GM12874 (cell line): Measurements from ENCODE around the gene MIS18A.

Source experiments
- TF ChIP-seq, protein P1 (sequence below): IDR thresholded peaks from 2 replicates; pipeline ENCODE4 v1.5.1; 2011; ENCODE audit warnings: low read depth, mild to moderate bottlenecking, control low read depth, low read length, moderate library complexity; ENCODE audit not compliant: insufficient read depth

The MIS18A gene

GRCh38 chr21:32320059-32320458, 41.2 kb upstream of the MIS18A start:
- TF ChIP-seq, protein P1, sequence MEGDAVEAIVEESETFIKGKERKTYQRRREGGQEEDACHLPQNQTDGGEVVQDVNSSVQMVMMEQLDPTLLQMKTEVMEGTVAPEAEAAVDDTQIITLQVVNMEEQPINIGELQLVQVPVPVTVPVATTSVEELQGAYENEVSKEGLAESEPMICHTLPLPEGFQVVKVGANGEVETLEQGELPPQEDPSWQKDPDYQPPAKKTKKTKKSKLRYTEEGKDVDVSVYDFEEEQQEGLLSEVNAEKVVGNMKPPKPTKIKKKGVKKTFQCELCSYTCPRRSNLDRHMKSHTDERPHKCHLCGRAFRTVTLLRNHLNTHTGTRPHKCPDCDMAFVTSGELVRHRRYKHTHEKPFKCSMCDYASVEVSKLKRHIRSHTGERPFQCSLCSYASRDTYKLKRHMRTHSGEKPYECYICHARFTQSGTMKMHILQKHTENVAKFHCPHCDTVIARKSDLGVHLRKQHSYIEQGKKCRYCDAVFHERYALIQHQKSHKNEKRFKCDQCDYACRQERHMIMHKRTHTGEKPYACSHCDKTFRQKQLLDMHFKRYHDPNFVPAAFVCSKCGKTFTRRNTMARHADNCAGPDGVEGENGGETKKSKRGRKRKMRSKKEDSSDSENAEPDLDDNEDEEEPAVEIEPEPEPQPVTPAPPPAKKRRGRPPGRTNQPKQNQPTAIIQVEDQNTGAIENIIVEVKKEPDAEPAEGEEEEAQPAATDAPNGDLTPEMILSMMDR, result no peak

GRCh38 chr21:32319012-32319411, 40.2 kb upstream of the MIS18A start:
- TF ChIP-seq, protein P1, result no peak

GRCh38 chr21:32317726-32318125, 38.9 kb upstream of the MIS18A start:
- TF ChIP-seq, protein P1, result no peak

DNA sequence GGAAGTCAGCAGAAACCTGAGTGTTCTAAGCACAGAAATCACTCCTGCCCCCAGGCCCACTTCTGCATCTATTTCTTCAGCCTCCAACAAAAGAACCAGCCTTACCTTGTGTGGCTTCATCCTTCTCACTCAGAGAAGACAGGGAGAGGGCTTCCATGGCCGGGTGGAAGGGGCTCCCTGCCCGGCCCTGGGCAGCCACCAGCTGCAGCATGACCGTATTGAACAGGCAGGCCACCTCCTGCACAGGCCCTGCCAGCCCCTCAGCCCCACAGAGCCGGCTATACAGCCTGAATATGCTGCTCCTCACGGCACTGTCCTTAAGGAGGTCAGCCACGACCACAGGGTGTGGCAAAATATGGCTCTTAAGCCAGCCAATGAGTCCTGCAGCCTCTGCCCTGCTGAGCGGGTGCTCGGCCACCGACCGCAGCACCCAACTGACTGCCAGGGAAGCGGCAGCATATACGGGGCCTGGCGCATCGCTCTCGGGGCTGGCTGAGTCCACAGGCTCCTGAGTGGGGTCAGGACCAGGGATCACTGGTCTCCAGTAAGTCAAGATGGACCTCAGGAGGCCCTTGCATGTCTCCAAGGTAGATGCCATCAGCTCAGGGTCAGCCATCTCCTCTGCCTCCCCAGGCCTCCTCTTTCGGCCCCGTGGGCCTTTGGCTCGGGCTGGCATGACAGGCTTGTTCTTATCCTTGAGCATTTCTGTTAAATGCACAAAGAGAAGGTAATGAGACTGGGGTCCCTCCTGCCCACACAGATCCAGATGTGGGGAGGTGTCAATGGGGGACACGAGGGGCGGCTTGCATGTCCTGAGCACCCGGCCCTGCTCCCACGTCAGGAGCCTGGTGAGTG, 37.7 kb upstream of the MIS18A start:
- TF ChIP-seq, protein P1, result no peak

- TF ChIP-seq, protein P1, result no peak
Observed at GRCh38 chr21:32315511-32316281, 36.8 kb upstream of the MIS18A start.

DNA sequence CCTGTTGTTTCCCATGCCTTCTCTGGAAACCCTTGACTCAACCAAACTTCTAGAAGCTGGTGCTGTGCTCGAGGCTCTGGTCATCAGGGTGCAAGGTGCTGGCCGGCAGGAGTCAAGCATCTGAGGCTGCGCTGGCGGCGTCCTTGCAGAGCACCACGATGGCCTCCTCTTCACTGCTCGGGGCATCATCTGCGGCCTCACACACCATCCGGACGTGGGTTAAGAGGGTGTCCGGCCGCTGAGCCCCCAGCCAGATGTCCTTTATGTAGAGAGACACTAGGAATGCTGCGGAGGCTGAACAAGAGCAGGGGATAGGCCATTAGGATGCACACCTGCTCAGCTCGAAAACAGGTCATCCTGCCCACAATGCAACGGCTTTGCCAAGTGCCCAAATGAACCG, 36.0 kb upstream of the MIS18A start:
- TF ChIP-seq, protein P1, result no peak

- TF ChIP-seq, protein P1, result no peak
Observed at GRCh38 chr21:32312976-32313375, 34.1 kb upstream of the MIS18A start.
